ENCODE data around the gene LRRC28.

DNA sequence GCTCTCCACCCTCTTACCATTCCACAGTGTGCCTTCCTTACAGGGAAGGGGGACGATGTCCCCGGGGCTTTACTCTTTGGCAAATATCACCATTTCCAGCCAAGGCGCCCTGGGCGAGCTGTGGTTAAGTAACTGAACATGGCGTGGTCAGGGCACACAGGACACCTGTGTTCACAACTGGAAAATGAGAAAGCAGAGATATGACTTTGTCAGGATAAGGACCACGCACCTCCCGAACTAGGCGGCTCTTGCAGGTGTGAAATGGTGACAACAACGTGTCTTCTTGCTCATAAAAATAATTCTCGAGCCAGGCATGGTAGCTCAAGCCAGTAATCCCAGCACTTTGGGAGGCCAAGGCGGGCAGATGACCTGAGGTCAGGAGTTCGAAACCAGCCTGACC, 154.8 kb downstream of the LRRC28 start:
- no peak for TF ChIP-seq POLR2A (IDR thresholded peaks at IDR 0.05)
- TF ChIP-seq, protein P1, sequence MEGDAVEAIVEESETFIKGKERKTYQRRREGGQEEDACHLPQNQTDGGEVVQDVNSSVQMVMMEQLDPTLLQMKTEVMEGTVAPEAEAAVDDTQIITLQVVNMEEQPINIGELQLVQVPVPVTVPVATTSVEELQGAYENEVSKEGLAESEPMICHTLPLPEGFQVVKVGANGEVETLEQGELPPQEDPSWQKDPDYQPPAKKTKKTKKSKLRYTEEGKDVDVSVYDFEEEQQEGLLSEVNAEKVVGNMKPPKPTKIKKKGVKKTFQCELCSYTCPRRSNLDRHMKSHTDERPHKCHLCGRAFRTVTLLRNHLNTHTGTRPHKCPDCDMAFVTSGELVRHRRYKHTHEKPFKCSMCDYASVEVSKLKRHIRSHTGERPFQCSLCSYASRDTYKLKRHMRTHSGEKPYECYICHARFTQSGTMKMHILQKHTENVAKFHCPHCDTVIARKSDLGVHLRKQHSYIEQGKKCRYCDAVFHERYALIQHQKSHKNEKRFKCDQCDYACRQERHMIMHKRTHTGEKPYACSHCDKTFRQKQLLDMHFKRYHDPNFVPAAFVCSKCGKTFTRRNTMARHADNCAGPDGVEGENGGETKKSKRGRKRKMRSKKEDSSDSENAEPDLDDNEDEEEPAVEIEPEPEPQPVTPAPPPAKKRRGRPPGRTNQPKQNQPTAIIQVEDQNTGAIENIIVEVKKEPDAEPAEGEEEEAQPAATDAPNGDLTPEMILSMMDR (IDR thresholded peaks at IDR 0.05): no peak
